HG02623 (cell line): ENCODE data around the gene CLMN.

Experiments used
- ATAC-seq: cut with Tn5 transposase; IDR thresholded peaks from one replicate; pipeline ENCODE4 v1.9.1; 2021; ENCODE audit warnings: moderate library complexity; ENCODE audit not compliant: unreplicated experiment

The CLMN gene

DNA sequence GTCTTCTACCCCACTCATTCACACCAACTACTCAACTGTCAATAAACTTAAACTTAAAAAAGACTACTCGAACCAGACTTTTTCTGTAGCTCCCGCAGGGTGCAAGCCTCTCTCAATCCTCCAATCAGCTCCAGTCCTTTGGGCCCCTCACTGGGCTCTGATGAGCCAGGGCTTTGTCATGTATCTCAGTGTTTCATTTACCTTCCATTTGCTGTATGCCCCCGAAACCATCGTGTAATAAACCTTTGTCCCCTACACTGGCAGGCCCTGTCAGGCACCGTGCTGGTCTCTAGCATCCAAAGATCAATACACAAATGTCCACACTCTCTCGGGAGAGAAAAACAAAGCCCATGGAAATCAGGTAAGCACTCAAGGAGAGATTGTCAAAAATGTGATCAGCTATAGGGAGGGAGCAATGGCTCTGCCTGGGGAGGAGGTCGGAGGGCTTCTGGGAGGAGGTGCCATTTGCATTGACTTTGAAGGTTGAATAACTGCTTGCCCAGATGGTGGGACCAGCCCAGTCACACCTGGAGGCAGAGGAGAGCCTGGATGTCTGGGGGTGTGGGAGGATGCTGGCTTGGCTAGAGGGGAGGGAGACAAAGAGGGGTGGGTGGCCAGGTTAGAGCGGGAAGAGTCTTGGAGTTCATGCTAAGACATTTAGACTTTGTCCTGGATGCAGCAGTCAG, 120.3 kb downstream of the CLMN start:
- no peak for ATAC-seq

DNA sequence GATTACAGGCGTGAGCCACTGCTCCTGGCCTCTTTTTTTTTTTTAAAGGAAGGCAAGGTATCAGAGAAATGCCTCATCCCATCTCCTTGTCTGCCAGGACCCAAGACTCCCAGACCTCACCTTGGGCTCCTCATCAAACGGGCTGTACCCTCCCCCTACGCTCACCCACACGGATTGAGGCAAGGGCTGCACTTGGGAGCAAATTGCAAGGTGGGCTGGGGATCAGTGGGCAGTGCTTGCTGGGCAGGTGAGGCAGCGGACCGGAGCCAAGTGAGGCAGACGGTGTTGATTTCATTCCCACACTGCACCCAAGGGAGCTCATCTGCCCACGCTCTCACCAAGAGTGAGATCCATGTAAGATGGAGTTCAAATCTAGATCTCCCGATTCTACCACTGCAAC, 121.4 kb downstream of the CLMN start:
- no peak for ATAC-seq

DNA sequence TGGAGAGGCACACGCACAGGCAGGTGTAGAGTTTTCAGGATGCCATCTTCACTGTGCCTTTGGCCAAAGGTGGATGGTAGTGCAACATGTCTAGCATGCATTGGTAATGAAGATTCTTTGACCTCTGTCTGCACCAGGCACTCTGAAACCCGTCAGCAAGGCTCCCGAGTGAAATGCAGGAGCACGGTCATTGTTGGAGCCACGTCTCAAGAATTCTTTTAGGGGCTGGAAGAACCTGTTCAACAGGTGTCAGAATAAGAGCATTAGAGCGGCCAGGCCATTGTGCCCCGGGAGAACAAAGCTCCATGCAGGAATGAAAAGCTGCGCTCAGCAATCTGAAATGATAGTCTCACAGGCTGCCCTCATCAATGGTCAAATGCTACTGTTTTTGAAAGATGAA, 122.2 kb downstream of the CLMN start:
- ATAC-seq = no peak

DNA sequence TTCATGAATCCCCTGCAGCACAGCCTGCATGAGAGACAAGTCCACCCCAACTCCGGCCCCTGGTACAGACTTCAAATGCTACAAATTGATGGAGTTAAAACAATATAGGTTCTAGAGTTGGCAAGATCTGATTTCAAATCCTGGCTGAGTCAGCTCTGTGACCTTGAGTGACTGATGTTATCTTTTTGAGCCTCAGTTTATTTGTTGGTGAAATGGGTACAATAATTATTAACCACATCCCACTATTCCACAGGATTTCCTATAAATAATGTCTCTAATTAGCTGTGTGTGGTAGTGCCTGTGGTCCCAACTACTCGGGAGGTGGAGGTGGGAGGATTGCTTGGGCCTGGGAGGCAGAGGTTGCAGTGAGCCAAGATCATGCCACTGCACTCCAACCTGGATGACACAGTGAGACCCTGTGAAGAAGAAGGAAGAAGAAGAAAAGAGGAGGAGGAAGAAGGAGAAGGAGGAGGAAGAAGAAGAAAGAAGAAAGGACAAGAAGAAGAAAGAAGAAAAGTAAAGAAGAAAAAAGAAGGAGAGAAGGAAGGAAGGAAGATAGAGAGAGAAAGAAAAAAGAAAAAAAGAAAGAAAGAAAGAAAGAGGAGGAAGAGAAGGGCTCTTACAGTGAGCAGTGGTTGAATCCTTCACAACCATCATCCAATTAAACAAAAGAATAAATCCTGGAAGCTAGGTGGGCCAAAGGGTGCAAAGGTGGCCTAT, 122.7 kb downstream of the CLMN start:
- ATAC-seq = no peak

DNA sequence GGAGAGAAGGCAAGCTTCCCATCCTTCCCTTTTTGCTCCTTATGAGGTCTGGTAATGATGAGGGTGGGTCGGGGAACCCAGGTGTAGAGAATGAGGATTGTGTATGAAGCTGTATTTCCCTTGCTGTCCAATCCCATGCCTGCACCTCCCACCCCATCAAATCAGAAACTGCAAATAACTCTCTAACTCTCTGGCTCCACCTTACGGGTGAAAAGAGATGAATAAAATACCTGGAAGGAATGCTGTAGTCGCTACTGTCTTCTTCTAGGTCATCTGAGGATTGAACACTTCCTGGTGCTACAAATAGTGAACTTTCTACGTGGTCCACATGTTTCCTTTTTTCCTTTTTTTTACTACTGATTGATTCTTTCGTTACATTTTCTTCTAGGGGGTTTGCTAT, 123.4 kb downstream of the CLMN start:
- no peak for ATAC-seq

DNA sequence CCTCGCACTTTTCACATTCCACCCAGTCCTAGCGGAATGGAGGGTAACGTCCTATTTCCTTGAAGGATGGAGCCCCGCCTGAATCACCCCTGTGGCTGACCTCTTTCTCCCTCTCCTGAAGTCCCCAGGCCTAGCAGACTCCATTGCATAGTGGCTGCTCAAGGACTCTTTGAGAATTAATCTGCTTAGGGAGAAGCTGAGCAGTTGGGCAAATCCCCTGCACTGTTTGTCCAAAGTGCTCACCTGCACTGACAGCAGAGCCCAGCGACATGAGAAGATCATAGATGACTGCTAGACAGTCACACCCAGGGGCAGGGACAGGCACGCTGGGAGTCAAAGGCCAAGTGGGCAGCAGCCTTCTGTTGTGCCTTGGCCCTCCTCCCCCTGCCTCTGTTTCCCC, 124.7 kb downstream of the CLMN start:
- ATAC-seq = no peak

DNA sequence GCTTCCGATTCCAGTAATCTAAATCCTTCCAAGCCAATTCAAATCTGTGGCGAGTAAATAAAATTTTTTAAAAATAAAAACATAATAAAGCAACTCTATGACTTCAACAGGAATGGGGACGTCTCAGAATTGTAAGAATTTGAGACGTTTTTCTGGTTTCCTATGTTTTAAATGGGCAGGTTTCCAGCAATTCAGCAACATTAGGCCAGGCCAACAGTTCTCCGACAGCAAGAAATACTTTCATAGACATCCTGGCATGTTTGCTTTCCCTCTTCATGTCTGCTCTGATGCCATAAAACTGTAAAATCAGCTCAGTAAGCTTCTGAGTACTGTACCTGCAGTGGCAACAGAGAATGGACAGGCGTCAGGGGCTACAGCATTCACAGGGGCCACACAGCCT, 126.6 kb downstream of the CLMN start:
- no peak for ATAC-seq

DNA sequence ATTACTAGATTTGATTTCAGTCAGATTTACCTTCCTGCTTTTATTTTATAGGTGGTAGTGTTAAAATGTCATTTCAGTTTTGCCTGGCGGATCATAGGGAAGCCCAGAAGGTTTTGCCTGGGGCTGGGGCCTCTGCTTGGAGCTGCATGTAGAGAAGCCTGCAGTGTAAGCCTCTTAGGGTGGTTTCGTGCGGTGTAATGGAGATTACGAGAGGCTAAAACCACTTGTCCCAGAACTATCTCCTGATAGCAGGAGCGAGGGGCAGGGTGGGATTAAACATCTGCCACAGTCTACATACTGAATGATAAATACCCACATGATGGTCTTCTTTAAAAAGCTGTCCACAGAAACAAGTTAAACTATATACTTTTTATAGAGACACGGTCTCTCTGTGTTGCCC, 127.4 kb downstream of the CLMN start:
- no peak for ATAC-seq

DNA sequence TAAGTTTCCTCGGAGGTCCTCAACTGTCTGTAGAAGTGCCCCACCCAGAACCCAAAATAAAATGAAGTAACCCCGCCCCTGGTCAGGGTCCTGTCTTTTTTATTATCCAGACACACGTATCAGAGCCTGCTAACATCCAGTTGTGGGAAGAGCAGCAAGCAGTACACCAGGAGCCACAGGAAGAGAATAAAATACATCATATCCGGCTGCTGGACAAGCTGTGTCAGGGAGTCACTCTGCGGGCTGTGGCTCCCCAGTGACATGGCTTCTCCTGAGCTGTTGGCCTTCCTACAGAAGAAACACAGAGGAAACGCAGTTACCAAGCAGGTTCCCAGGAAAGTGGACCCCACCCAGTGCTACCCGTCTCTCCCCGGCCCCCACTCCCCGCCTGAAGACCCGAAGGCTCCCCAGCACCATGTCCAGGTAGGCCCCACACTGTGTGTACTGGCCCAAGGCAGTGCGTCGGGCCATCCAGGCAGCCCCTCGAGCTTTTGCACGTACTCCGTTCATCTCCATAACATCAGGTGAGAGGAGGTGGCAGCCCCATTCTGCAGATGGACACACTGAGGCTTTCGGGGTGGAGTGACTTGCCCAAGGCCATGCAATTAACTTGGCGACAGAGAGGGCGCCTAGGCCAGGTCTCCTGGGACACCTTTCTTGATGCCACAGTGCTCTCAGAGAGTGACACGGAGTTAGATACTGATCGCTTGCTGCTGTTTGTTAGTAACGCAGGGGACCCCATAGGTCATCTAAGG, 128.1 kb downstream of the CLMN start:
- ATAC-seq = no peak

DNA sequence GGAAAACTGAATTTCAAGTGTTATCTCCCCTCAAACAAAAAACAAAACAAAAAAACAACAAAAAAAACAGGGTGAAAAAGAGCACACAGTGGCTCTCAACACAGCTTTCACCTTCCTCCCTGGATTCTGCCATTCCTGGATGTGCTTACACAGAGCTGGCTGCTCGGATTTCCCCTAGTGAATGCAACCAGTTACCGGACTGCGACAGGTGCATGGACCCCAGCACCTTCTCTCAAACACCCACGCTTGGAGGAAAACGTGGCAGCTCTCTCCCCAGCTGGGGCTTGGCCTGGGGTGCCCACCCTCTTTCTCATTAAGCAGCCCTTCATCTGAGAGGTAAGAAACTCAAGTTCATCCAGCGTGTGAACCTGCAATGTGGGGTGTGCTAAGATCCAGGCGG, 128.9 kb downstream of the CLMN start:
- ATAC-seq = no peak

DNA sequence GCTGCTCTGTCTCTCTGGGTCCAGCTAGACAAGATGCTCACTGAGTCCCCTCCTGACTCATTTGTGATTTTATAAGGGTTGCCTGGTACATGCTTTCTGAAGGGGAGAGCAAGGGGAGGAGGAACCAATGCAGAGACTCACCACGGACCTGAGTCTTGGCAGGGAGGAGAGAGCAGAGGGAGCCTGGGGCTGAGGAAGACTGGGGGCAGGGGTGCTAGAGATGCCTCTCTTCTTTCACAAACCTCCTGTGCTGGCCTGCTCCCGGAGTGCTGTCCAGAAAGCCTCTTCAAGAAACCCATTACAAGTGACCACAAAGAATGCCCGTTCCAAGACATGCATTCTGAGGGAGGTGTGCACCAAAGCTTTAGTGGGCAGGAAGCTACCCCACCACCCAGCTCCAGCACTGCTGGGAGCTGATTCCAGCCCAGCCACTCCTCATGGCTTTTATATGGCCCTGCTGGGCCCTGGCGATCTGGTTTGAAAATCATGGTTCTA, 129.3 kb downstream of the CLMN start:
- ATAC-seq = no peak

DNA sequence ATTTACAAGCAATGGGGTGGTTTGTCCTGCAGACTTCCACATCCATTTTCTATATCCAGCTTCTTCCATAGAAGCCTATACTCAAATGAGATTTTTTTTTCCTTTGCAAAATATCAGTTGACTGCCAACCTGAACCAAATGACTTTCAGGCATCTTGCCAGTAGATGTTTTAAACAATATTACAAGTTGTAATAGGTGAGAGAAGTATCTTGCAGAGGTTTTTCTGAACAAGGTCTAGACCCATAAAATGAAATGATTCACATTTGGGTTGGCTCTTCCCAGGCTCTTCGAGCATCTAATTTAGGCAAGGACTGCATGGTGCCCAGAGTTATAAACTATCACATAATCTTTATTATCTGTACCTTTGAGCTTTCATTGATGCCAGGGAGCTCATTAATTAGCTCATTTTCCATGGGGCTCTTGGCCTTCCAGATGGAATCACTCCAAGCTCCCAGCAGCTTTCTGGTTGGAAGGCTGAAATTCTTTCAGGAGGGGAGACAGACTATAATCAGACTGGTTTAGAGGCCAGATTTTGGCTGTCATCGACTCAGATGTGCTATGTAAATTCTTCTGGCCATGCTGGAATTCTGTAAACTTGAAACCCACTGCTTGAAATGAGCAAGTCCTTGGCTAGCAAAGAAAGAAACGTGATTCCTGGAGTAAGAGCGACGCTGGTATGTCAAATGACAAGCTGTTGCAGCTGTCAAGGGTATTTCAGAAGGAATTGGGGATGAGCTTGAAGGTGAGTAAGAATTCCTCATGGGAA, 130.2 kb downstream of the CLMN start:
- no peak for ATAC-seq

DNA sequence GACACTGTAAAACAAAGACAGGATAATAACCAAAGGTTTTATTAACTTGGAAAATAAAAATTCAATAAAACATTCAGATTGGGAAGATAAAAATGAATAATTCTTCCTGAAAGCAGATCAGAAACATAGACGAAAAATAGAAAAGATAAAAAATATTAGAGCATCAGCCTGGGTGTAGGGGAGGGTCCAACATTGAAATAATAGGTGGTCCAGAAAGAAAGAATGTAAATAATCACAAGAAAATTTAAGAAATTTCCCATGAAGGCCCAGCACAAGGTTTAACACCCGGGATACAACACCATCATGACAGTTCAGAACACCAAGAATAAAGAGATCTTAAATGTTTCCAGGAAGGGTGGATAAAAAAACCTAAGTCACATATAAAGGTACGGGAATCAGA, 131.3 kb downstream of the CLMN start:
- ATAC-seq = no peak

DNA sequence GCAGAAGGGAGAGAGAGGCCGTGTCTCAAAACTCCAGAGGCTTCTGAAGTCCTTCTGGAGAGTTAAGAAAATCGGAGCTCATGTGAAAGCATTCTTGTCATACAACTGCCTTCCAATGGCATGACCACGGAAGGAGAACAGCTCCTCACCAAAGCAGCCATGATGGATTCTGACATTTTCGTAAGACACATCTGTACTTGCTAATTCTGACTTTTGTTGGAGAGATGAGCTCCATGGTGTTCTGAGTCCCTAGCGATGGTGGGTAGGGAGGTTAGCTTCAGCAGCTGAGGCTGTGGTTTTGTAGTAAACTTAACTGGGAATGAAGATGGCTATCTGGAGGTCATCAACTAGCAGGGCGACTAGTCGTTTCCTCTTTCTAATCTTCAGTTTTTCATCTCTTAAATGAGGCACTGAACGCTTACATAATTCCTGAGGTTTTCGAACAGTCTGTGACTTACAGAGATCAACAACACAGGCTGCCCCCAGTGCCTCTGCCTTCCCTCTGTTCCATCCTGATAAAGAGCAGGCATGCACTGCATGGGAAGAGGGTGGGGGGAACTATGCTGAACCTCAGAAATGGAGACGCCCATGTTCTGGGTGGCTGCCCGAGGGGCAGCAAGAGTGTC, 133.8 kb downstream of the CLMN start:
- no peak for ATAC-seq

DNA sequence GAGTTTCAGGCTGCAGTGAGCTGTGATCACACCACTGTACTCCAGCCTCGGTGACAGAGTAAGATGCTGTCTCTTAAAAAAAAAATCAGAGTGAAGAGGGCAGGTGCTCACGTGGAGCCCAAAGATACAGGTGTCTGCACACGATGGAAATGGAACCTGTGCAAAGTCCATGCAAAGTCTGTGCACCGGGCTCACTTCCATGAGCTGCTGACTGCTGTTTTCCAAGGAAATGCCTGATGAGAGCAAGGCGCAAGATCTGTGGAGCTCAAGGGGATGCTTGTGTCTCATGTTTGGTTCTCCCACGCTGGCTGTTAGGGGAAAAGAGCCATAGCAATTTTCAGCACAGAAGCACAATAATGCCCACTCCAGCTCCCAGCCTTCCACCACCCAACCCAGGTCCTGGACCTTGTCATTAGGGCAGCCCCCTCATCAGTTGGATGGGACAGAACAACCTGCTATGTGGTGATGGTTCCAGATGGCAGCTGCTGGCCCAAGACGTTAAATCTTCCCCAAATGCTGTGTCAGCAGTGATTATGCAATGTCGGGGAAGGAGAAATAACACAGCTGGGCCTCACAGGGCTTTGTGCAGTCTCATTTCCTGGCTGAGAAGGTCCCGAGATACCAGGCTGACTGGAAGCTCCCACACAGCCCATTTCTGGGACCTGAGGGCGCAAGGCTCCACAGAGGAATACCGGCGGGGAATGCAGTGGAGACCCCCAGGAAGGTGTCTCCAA, 134.5 kb downstream of the CLMN start:
- ATAC-seq = no peak

DNA sequence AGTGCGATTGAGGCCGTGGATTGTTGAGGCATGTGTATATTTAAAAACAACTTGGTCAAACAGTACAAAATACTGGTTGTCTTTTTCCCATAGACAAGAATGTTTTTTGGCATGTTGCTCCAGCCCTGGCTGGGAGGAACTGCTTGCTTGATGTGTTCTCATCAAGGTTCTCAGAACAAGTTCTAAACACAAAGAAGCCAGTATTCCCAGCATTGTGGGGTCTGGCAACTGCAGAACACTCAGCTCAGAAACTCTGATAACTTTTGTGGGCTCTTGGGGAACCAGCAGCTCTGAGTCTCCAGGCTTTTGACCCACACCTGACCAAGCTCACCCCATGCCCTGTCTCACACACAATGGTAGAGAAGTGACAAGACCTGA, 135.3 kb downstream of the CLMN start:
- ATAC-seq = no peak

DNA sequence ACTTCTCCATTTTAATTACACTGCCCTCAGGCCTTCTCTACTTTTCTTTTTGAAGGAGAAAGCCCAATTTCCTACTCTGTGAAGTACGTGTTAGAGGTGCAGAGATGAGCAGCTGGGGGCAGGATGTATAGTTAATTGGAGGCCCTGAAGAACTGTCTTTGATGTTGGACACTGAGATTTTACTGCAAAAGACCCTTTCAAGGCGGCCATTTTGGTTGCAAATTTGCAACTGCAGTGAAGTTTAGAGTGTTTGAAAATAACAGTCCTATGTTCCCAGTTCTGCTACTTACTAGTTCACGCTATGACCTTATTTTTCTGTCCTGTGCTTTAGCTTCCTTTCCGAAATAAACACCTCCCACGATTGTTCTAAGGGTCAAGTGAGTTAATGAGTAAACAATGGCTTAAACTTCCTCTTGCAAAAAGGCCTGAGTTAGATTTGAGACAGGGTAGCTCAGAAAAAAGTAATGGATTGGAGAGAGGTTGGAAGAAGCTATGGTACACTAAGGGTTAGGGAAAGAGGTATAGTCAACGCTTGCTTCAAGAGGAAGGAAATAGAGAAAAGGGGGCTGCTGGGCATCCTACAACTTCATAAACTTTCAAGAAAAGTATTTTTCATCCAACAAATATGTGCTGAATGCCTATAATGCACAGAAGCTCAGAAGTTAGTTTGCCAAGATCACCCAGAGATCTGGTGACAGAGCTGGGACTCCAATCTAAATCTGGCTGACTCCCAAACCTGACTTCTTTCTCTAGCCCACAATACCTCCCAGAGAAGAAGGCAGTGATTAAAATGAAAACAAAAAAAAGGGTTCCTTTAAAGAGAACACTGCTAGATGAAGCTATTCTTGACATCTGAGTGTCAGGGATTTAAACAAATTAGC, 135.9 kb downstream of the CLMN start:
- no peak for ATAC-seq

DNA sequence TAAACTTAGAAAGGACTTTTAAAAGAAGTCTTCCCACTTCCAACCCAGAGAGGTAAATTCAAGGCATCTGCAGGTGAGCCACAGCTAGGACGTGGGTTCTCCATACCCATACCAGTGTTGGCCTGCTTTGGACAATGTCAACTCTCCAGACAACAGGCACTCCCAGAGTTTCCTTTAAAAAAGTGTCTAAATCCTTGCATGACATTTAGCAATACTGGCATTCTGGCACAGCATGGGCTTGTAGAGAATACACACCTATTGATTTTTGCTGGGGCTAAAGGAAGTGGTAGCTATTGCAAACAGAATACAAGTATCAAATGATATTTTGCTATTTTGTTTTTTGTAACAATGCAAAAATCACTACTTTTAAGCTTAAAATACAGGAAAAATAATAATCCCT, 136.6 kb downstream of the CLMN start:
- no peak for ATAC-seq

DNA sequence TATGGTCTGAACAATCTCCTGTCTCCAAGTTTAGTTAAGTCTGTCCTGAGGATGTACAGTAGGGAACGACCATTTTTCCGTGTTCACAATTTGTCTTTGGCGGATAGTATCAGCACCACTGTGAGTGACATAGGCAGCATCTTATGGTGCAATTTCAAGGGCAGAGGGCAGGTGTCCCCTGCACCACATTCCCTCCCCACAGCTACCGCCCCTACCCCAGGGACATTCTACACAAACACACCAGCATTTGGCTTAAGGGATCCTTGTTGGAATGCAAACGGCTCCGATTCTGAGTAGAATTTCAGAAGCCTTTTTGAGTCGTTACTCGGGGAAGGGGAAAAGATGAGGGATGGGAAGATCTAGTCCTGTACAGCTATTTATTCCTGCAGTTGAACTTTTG, 137.3 kb downstream of the CLMN start:
- no peak for ATAC-seq
